T-helper 2 cell treated with Interferon-gamma antibody and Interleukin-4, amounts not matched to agents 5 μg/mL and 100 μg/mL, for 36 hours (primary cell): ENCODE data around the gene GPN3.
A peak's percentile ranks its signal among the peaks of the same experiment; 100 is the strongest.
"Not testable (repeated sequence)": the region's sequence is repeated elsewhere in the genome, so short reads cannot be mapped to it uniquely, and the experiment has no call there.

Experiments
- DNase-seq: peaks from one replicate; pipeline ENCODE4 v3.0.0; 2021; ENCODE audit warnings: low spot score
- H3K27ac Mint-ChIP-seq: one replicate; pipeline ENCODE4 v1.8.0; 2021; ENCODE audit warnings: mild to moderate bottlenecking, mixed read lengths
- H3K27me3 Mint-ChIP-seq: one replicate; pipeline ENCODE4 v1.8.0; 2021; ENCODE audit warnings: low read depth, mixed read lengths
- H3K36me3 Mint-ChIP-seq: one replicate; pipeline ENCODE4 v1.8.0; 2021; ENCODE audit warnings: low read depth, mixed read lengths
- H3K4me1 Mint-ChIP-seq: one replicate; pipeline ENCODE4 v1.8.0; 2021; ENCODE audit warnings: low read depth, mixed read lengths
- H3K4me3 Mint-ChIP-seq: one replicate; pipeline ENCODE4 v1.8.0; 2022; ENCODE audit warnings: mild to moderate bottlenecking, moderate library complexity, mixed read lengths
- H3K9me3 Mint-ChIP-seq: one replicate; pipeline ENCODE4 v1.8.0; 2021; ENCODE audit warnings: mixed read lengths

The GPN3 gene

DNA sequence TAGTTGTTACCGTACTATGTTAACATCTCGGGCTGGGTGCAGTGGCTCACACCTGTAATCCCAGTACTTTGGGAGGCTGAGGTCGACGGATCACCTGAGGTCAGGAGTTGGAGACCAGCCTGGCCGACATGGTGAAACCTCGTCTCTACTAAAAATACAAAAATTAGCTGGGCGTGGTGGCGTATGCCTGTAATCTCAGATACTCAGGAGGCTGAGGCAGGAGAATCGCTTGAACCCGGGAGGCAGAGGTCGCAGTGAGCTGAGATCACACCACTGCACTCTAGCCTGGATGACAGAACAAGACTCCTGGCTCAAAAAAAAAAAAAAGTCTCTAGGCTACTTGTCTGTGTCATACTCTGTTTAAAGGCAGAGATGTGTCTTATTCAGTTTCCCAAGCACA is 2.3 kb downstream of the GPN3 start:
- Mint-ChIP-seq H3K4me1 (peaks cover 20% of the 10 kb centered on the region), H3K36me3 (peaks cover 24% of the 10 kb centered on the region)
- H3K9me3 Mint-ChIP-seq, H3K27me3 Mint-ChIP-seq, DNase-seq, H3K4me3 Mint-ChIP-seq, H3K27ac Mint-ChIP-seq: not testable (repeated sequence)

DNA sequence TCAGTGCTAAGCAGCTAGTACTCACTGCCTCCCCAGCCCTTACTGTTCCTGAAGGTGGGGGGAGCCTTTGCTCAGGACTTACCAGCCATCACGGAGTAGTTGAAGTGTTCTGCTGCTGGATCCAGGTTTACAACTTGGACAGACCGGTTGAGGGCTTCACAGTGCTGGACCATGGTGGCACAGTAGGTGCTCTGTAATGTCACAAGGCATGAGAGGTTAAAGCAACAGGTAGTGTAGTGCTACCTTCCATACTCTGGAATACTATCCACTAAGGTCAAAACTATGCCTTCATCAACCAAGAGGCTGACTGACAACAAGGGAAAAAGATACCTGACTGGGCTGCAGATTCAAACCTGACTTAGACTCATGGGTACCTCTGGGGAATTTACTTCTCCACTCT is 3.0 kb downstream of the GPN3 start:
- Mint-ChIP-seq H3K4me3 (no peak overlapping the region), H3K36me3 (peaks cover 21% of the 10 kb centered on the region), H3K9me3 (no peaks in the 10 kb centered on the region), H3K27me3 (no peaks in the 10 kb centered on the region), H3K4me1 (peaks cover 20% of the 10 kb centered on the region), H3K27ac (no peak overlapping the region)
- no peak for DNase-seq

DNA sequence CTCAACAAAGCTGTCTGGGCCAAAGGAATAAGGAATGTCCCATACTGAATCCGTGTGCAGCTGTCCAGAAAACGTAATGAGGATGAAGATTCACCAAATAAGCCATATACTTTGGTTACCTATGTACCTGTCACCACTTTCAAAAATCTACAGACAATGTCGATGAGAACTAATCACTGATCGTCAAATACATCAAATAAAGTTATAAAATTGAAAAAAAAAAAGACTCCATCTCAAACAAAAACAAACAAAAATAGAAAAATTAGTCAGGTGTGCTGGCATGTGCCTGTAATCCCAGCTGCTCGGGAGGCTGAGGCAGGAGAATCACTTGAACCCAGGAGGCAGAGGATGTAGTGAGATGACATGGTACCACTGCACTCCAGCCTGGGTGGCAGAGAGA is 6.9 kb downstream of the GPN3 start:
- not testable (repeated sequence) for H3K27me3 Mint-ChIP-seq, H3K4me1 Mint-ChIP-seq, H3K4me3 Mint-ChIP-seq

DNA sequence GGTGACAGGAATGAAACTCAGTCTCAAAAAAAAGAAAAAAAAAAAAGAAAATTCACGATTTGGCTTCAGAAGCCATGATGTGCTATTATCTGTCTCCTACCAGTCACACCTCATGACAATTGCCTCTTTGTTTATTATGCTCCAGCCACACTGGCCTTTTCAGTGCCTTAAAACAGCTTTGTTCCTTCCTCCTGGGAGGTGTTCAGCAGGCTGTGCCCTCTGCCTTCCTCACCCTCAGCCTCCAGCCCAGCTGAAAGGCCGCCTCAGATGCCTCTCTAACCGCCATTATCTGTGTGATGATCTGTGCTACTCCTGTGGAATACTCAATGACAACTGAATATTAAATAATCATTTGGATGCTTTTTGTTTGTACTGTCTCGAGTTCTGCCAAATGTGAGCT is 9.3 kb downstream of the GPN3 start:
- Mint-ChIP-seq H3K27ac (no peak overlapping the region), H3K36me3 (peaks cover 33% of the 10 kb centered on the region), H3K9me3 (no peaks in the 10 kb centered on the region), H3K4me3 (no peak overlapping the region), H3K4me1 (peaks cover 9% of the 10 kb centered on the region), H3K27me3 (no peaks in the 10 kb centered on the region)
- no peak for DNase-seq

More for the DNA sequence above, 6.9 kb downstream of the GPN3 start:
- H3K36me3 Mint-ChIP-seq, result peaks cover 28% of the 10 kb centered on the region
- H3K9me3 Mint-ChIP-seq, H3K27ac Mint-ChIP-seq, DNase-seq: not testable (repeated sequence)

DNA sequence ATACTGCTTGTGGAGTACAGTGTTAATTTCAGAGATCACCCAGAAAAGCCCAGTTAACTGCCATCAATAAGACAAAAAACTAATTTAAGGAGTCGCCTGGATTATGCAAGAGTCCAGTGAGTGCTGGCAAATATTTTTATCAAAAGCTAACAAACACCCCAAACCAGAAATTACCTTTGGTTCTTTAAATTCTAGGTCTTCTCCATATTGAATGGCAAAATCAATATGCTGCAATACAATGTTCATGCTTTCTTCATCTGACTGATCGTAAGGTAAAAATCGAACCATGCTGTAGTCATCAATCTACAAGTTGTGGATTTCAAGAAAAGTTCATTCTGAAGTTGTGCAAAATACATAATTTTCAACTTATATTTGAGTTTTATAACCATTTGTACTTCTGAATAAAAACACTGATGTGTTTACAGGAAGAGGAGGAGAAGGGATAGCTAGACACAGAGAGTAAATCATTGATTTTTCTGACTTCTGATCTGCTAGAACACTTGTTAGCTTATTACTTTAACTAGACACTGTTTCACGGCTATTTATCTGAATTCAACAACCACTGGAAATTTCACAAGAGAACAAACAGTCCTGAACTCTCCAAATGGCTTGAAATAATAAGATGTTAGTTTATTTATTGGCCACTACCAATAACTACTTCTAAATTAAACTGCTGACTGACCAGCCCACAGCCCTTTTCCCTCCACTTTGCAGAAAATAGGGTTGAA is 14.3 kb downstream of the GPN3 start:
- H3K4me3 Mint-ChIP-seq, result no peak overlapping the region
- no peaks in the 10 kb centered on the region for H3K9me3 Mint-ChIP-seq
- H3K27ac Mint-ChIP-seq, result no peak overlapping the region
- peaks cover 39% of the 10 kb centered on the region for H3K36me3 Mint-ChIP-seq
- H3K27me3 Mint-ChIP-seq, result no peaks in the 10 kb centered on the region
- peaks cover 18% of the 10 kb centered on the region for H3K4me1 Mint-ChIP-seq
- DNase-seq, result no peak

DNA sequence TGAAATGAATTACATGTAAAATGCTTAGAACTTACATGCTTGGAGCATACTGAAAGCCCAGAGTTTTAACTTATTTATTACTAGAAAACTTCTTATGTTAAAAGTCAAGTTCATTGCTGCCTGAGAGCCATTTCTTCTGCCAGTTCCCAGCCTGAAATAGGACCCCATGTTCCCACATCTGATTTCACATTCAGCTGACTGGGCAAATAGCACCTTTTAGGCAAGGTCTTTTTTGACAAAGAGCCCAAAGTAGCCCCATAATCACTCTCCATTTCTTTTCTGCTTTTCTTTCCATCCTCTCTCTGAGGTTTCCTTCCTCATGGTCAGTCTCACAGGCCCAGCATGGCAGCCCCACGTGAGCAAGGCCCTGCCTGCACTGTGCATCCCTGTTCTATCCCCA is 16.8 kb downstream of the GPN3 start:
- Mint-ChIP-seq H3K4me1 (peaks cover 21% of the 10 kb centered on the region), H3K4me3 (peak overlapping the region; percentile 99), H3K36me3 (peaks cover 46% of the 10 kb centered on the region), H3K27ac (peak overlapping the region; percentile 99), H3K27me3 (no peaks in the 10 kb centered on the region), H3K9me3 (no peaks in the 10 kb centered on the region)
- no peak for DNase-seq

DNA sequence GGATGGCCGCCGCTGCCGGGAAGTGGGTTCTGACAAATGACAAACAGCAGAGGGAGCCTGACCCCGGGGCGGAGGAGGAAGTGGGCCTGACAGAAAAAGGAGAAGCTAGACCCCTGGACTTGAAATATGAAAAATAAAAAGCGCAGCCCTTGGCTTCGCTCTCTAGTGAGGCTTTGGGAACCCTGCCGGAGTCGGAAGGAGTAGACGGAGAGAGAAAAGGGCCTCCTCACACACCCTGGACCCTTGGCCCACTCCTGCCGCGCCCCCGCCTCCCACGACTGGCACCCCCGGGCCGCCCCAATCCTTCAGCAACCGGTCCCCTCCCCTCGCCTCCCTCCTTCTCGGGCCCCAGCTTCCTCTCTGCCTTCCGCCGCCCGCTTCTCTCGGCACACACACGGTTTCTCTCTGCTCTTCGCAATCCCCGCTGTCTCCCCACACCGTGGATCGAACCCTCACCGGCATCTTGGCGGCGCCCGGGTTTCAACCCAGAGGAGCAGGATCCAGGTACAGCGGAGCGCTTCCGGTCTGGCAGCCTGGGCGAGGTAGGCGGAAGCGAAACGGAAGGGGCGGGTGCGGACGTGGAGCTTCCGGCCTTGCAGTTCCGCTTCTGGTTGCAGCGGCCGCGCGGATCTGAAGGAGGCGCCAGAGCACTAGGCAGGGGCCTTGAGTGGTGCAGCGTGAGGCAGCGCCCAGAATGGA is 18.1 kb downstream of the GPN3 start, which contains the start of gene ARPC3:
Gene ARPC3 (minus strand): TSS at position 539 of the 699 bp plus-strand sequence. CDS start 77 bp downstream, at position 462.
- no peaks in the 10 kb centered on the region for H3K27me3 Mint-ChIP-seq
- H3K4me3 Mint-ChIP-seq, result peak within 1 kb of the TSS; percentile 99
- peak within 1 kb of the TSS; percentile 99 for H3K27ac Mint-ChIP-seq
- peaks cover 26% of the 10 kb centered on the region for H3K4me1 Mint-ChIP-seq
- DNase-seq, result peak; percentile 94
- H3K9me3 Mint-ChIP-seq, result no peaks in the 10 kb centered on the region
- peaks cover 44% of the 10 kb centered on the region for H3K36me3 Mint-ChIP-seq

DNA sequence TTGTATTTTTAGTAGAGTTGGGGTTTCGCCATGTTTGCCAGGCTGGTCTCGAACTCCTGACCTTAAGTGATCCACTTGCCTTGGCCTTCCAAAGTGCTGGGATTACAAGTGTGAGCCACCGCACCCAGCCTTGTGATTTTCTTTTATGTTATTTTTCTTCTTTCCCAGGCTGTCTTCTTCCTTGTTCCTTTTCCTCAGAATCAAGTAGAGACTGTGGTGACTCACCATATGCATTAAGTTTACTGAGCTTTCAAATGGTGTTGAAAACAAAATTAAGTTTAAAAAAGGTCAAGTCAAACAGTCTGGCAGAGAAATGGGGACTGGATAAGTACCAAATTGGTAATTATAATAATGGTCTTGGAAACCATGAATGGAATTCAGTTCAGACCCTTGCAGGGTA is 23.6 kb downstream of the GPN3 start:
- no peak overlapping the region for H3K27ac Mint-ChIP-seq
- no peak for DNase-seq
- peaks cover 42% of the 10 kb centered on the region for H3K36me3 Mint-ChIP-seq
- no peaks in the 10 kb centered on the region for H3K27me3 Mint-ChIP-seq
- H3K4me1 Mint-ChIP-seq, result peaks cover 14% of the 10 kb centered on the region
- no peak overlapping the region for H3K4me3 Mint-ChIP-seq
- H3K9me3 Mint-ChIP-seq, result no peaks in the 10 kb centered on the region

DNA sequence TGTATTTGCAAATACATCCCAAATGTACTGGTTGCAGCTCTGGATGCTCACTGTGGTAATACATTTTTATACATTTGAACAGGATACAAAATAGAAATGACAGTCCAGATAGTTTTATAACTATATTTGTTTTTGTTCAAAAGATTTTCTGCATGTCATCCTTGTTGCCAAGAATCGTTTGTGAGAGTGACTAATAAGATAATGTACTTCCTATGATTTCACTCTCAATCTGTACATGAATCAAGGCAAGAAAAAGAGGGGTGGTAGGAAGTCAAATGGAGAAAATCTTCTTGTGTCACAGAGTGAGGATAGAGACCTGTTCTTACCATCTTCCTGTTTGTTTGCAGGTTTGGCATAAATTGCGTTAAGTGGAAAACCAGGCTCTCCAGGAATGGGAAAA is 31.8 kb downstream of the GPN3 start:
- DNase-seq, result no peak
- Mint-ChIP-seq H3K4me1 (peaks cover 2% of the 10 kb centered on the region), H3K27me3 (no peaks in the 10 kb centered on the region), H3K36me3 (peaks cover 47% of the 10 kb centered on the region), H3K4me3 (no peak overlapping the region), H3K27ac (no peak overlapping the region), H3K9me3 (no peaks in the 10 kb centered on the region)

DNA sequence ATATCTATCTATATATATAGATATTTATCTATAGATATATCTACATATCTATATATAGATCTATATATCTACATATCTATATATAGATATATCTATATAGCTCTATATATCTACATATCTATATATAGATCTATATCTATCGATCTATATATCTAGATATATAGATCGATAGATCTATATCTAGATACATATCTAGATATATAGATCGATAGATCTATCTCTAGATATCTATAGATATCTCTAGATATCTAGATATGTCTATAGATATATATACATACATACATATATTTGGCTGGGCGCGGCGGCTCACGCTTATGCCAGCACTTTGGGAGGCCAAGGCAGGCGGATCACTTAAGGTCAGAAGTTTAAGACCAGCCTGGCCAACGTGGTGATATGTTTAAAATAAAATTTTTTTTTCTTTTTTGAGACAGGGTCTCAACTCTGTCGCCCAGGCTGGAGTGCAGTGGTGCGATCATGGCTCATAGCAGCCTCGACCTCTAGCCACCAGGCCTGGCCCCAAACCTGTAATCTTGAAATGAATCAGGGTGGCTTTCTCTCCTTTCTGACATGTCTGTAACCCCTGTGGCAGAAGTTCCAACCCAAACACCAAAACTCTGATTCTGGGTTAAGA is 36.0 kb downstream of the GPN3 start:
- H3K36me3 Mint-ChIP-seq, result peaks cover 25% of the 10 kb centered on the region

DNA sequence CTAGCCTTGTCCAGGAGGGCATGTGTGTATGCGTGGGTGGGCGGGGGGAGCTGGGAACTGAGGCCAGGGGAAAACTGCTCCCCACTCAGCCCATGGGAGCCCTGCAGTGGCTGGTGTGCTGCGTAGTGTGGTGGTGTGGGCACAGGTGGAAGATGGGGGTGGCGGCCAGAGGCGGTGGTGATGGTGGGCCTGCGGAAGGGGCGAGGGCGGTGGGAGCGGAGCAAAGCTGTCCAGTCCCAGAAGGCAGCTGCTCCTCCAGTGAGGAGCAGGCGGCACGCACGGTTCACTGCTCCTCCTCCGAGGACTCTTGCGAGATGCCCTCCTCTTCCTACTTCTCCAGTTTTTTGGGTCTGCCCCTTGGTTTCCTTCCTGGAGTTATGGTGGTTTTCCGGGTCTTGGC is 38.4 kb downstream of the GPN3 start:
- not testable (repeated sequence) for DNase-seq, H3K36me3 Mint-ChIP-seq, H3K4me3 Mint-ChIP-seq, H3K27me3 Mint-ChIP-seq, H3K9me3 Mint-ChIP-seq, H3K4me1 Mint-ChIP-seq, H3K27ac Mint-ChIP-seq

More for the DNA sequence above, 36.0 kb downstream of the GPN3 start:
- Mint-ChIP-seq H3K9me3 (no peaks in the 10 kb centered on the region), H3K27me3 (no peaks in the 10 kb centered on the region), H3K4me3 (no peak overlapping the region), H3K4me1 (peaks cover 7% of the 10 kb centered on the region), H3K27ac (no peak overlapping the region)
- DNase-seq, result peak; percentile 23

DNA sequence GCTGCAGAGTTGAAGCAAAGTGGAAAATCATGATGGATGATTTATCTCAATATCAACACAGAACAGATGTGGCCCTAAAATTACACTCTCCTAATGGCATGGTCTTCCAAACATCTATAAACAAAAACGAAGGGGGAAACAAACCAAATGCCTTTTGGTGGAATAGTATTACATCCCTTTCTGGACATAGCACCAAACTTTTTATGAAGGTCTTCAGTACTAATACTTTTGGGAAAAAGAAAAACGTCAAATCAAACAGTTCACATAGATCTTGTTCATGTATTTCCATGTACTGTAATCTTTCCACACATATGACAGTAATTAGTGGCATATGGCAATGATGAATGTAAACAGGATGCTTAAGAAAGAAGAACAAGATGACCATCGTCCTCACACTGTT is 41.7 kb downstream of the GPN3 start:
- no peak overlapping the region for H3K4me3 Mint-ChIP-seq
- H3K27me3 Mint-ChIP-seq, result peaks cover 20% of the 10 kb centered on the region
- no peaks in the 10 kb centered on the region for H3K9me3 Mint-ChIP-seq
- H3K36me3 Mint-ChIP-seq, result no peaks in the 10 kb centered on the region
- DNase-seq, result no peak
- H3K27ac Mint-ChIP-seq, result no peak overlapping the region
- H3K4me1 Mint-ChIP-seq, result peaks cover 6% of the 10 kb centered on the region

DNA sequence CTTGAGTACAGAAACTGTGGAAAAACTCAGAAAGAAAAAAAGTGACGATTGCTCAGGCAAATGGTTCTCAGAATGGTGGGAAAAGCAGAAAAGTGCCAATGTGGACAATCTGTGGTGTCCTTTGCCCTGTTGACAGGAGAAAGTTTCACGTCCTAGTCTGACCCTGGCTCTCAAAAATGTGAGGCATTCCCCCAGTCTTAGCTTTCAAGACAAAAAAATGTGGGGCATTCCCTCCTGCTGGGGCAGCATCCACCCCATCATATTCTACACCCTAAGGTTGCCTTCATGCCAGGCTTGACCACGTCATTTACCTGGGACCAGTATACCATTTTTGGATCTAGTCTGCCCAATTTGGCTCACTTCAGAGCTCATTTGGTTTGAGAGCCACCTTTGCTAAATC is 43.8 kb downstream of the GPN3 start:
- H3K9me3 Mint-ChIP-seq, result no peaks in the 10 kb centered on the region
- H3K27ac Mint-ChIP-seq, result no peak overlapping the region
- peaks cover 25% of the 10 kb centered on the region for H3K27me3 Mint-ChIP-seq
- no peak for DNase-seq
- H3K36me3 Mint-ChIP-seq, result no peaks in the 10 kb centered on the region
- H3K4me1 Mint-ChIP-seq, result no peaks in the 10 kb centered on the region
- H3K4me3 Mint-ChIP-seq, result no peak overlapping the region

DNA sequence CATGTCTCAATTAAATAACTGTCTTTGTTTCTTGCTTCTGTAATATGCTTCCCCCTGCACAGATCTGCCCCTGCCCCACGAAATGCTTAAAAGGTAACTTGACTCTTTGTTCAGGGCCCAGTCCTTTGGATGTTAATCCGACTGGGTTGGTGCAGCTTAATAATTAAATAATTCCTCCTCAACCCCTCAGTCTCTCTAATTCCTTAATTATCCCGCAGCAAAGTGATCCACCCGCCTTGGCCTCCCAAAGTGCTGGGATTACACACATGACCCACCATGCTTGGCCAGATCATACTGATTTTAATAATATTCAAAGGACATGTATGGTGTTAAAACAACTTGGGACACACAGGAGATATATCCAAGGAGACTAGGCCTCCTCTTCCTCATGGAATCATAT is 46.4 kb downstream of the GPN3 start:
- Mint-ChIP-seq H3K27me3 (peaks cover 28% of the 10 kb centered on the region), H3K27ac (no peak overlapping the region), H3K36me3 (no peaks in the 10 kb centered on the region), H3K4me3 (no peak overlapping the region), H3K9me3 (no peaks in the 10 kb centered on the region), H3K4me1 (no peaks in the 10 kb centered on the region)
- no peak for DNase-seq
